Measurements from ENCODE around the gene DMAC1. TPM values are rescaled to one million over a fixed set of nuclear protein-coding genes. Genes with fewer than 3 reads are reported as not detected.

DMAC1 gene
- polyA plus RNA-seq, 1 donor from 2014 or later = 34.9 TPM

DNA sequence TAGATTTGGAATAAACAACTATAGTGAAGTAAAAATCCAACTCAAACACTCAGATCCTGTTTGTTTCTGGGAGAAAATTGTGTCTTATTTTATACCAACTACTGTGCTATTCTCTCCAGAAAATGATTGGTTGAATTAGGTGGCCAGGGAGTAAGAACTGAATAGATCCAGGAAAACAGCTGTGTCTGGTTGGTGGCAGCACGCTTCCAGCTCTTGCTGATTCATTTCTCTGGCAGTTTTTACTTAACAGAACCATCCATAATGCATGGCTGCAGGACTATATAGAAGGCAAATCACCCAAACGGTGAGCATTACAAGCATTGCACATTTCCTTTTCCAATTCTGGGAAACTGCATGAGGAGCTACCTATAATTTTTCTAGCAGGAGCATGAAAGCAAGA, 29.5 kb downstream of the DMAC1 start:
- no peak overlapping the region for H3K4me2 ChIP-seq (ENCODE audit: low read length)
- no peaks in the 10 kb centered on the region for H3F3A ChIP-seq (ENCODE audit: insufficient read depth, low read length, poor library complexity, severe bottlenecking)
- TF ChIP-seq MXI1 (conservative IDR thresholded peaks at IDR 0.05; ENCODE audit: poor library complexity, severe bottlenecking) = no peak
- TF ChIP-seq, protein P1, sequence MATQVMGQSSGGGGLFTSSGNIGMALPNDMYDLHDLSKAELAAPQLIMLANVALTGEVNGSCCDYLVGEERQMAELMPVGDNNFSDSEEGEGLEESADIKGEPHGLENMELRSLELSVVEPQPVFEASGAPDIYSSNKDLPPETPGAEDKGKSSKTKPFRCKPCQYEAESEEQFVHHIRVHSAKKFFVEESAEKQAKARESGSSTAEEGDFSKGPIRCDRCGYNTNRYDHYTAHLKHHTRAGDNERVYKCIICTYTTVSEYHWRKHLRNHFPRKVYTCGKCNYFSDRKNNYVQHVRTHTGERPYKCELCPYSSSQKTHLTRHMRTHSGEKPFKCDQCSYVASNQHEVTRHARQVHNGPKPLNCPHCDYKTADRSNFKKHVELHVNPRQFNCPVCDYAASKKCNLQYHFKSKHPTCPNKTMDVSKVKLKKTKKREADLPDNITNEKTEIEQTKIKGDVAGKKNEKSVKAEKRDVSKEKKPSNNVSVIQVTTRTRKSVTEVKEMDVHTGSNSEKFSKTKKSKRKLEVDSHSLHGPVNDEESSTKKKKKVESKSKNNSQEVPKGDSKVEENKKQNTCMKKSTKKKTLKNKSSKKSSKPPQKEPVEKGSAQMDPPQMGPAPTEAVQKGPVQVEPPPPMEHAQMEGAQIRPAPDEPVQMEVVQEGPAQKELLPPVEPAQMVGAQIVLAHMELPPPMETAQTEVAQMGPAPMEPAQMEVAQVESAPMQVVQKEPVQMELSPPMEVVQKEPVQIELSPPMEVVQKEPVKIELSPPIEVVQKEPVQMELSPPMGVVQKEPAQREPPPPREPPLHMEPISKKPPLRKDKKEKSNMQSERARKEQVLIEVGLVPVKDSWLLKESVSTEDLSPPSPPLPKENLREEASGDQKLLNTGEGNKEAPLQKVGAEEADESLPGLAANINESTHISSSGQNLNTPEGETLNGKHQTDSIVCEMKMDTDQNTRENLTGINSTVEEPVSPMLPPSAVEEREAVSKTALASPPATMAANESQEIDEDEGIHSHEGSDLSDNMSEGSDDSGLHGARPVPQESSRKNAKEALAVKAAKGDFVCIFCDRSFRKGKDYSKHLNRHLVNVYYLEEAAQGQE (IDR thresholded peaks at IDR 0.05; ENCODE audit: borderline replicate concordance) = no peak
- TF ChIP-seq, protein P2, sequence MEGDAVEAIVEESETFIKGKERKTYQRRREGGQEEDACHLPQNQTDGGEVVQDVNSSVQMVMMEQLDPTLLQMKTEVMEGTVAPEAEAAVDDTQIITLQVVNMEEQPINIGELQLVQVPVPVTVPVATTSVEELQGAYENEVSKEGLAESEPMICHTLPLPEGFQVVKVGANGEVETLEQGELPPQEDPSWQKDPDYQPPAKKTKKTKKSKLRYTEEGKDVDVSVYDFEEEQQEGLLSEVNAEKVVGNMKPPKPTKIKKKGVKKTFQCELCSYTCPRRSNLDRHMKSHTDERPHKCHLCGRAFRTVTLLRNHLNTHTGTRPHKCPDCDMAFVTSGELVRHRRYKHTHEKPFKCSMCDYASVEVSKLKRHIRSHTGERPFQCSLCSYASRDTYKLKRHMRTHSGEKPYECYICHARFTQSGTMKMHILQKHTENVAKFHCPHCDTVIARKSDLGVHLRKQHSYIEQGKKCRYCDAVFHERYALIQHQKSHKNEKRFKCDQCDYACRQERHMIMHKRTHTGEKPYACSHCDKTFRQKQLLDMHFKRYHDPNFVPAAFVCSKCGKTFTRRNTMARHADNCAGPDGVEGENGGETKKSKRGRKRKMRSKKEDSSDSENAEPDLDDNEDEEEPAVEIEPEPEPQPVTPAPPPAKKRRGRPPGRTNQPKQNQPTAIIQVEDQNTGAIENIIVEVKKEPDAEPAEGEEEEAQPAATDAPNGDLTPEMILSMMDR (IDR thresholded peaks at IDR 0.05; ENCODE audit: poor library complexity, severe bottlenecking) = no peak
- no peaks in the 10 kb centered on the region for H3K79me2 ChIP-seq (replicated peaks; ENCODE audit: insufficient read depth, low read length)
- no peaks in the 10 kb centered on the region for H3K36me3 ChIP-seq (ENCODE audit: insufficient read depth, low read length)
- no peaks in the 10 kb centered on the region for H3K27me3 ChIP-seq (ENCODE audit: insufficient read depth, low read depth, low read length)
- no peaks in the 10 kb centered on the region for H3K9me2 ChIP-seq (ENCODE audit: insufficient read depth, low read length)
- no peak overlapping the region for H3K4me3 ChIP-seq (ENCODE audit: low read length)
- no peak overlapping the region for H3K9ac ChIP-seq (ENCODE audit: low read length)
- H3K9me3 ChIP-seq (ENCODE audit: low read length) = peaks cover 5% of the 10 kb centered on the region
- no peak overlapping the region for H2AFZ ChIP-seq (ENCODE audit: low read depth, low read length)
- no peak overlapping the region for H3K27ac ChIP-seq (ENCODE audit: low read length)
- H4K20me1 ChIP-seq (ENCODE audit: insufficient read depth) = no peaks in the 10 kb centered on the region

DNA sequence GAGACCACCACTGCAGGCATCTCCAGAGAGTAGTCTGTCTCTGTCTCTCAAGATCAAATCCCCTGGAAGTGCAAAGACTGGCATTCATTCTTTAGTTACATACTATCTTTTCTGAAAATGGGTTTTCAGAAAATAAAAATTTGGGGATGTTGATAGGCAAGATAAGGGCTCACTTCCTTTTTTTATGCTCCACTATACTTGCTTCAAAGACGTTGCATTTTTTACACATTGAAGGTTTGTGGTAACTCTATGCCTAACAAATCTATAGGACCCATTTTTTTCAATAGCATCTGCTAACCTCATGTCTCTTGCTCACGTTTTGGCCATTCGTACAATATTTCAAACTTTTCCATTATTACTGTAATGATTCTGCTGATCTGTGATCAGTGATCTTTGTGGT, 37.0 kb downstream of the DMAC1 start:
- TF ChIP-seq, protein P1 (IDR thresholded peaks at IDR 0.05; ENCODE audit: borderline replicate concordance) = no peak
- TF ChIP-seq SMC3 (conservative IDR thresholded peaks at IDR 0.05; ENCODE audit: poor library complexity) = no peak
- TF ChIP-seq EP300 (conservative IDR thresholded peaks at IDR 0.05; ENCODE audit: poor library complexity, severe bottlenecking) = no peak
- no peak for TF ChIP-seq TAF1 (IDR thresholded peaks at IDR 0.05; ENCODE audit: low read depth)
- no peak for TF ChIP-seq POLR2AphosphoS5 (IDR thresholded peaks at IDR 0.05)
- TF ChIP-seq, protein P2 (IDR thresholded peaks at IDR 0.05; ENCODE audit: poor library complexity, severe bottlenecking) = no peak
- TF ChIP-seq EZH2 (IDR thresholded peaks at IDR 0.05; ENCODE audit: borderline replicate concordance, insufficient read depth, low read length, poor library complexity, severe bottlenecking) = no peak
- no peak for TF ChIP-seq MXI1 (conservative IDR thresholded peaks at IDR 0.05; ENCODE audit: poor library complexity, severe bottlenecking)
- no peak for TF ChIP-seq RAD21 (conservative IDR thresholded peaks at IDR 0.05)
- Histone ChIP-seq H3K9ac (ENCODE audit: low read length) (no peak overlapping the region), H3K9me2 (ENCODE audit: insufficient read depth, low read length) (no peaks in the 10 kb centered on the region), H3K9me3 (ENCODE audit: low read length) (peaks cover 19% of the 10 kb centered on the region), H3K4me2 (ENCODE audit: low read length) (no peak overlapping the region), H3K4me3 (ENCODE audit: low read length) (no peak overlapping the region), H3F3A (ENCODE audit: insufficient read depth, low read length, poor library complexity, severe bottlenecking) (no peaks in the 10 kb centered on the region), H3K36me3 (ENCODE audit: insufficient read depth, low read length) (no peaks in the 10 kb centered on the region), H3K27ac (ENCODE audit: low read length) (no peak overlapping the region), H3K79me2 (replicated peaks; ENCODE audit: insufficient read depth, low read length) (no peaks in the 10 kb centered on the region), H4K20me1 (ENCODE audit: insufficient read depth) (no peaks in the 10 kb centered on the region), H2AFZ (ENCODE audit: low read depth, low read length) (no peak overlapping the region), H3K27me3 (ENCODE audit: insufficient read depth, low read depth, low read length) (no peaks in the 10 kb centered on the region)

Data from neural cell (in vitro differentiated cells).